ENCODE data around the gene SCN5A. TPM values are rescaled to one million over a fixed set of nuclear protein-coding genes. Genes with fewer than 3 reads are reported as not detected.

SCN5A gene
- total RNA-seq, 4 donors from 2014 or later: 0.19 TPM; not detected in 3

- no peak for TF ChIP-seq CTCF (IDR thresholded peaks at IDR 0.05; ENCODE audit: low read depth)
These were observed 23.3 kb downstream of the SCN5A start for GRCh38 chr3:38626171-38626570.

- no peak for TF ChIP-seq CTCF (IDR thresholded peaks at IDR 0.05; ENCODE audit: low read depth)
These were observed 25.9 kb downstream of the SCN5A start for GRCh38 chr3:38623539-38623938.

GRCh38 chr3:38622336-38622735, 27.2 kb downstream of the SCN5A start:
- no peak for TF ChIP-seq CTCF (IDR thresholded peaks at IDR 0.05; ENCODE audit: low read depth)

- no peak for TF ChIP-seq CTCF (IDR thresholded peaks at IDR 0.05; ENCODE audit: low read depth)
These were observed 29.3 kb downstream of the SCN5A start for GRCh38 chr3:38620236-38620635.

GRCh38 chr3:38618343-38618742, 31.1 kb downstream of the SCN5A start:
- TF ChIP-seq CTCF (IDR thresholded peaks at IDR 0.05; ENCODE audit: low read depth): no peak

- TF ChIP-seq CTCF (IDR thresholded peaks at IDR 0.05; ENCODE audit: low read depth): no peak
These were observed 31.9 kb downstream of the SCN5A start for GRCh38 chr3:38617586-38617985.

- no peak for TF ChIP-seq CTCF (IDR thresholded peaks at IDR 0.05; ENCODE audit: low read depth)
These were observed 32.4 kb downstream of the SCN5A start for GRCh38 chr3:38617137-38617536.
